Fibroblast of skin of scalp (primary cell): ENCODE results near the gene MAP7D3.

ENCODE experiments used
- DNase-seq: peaks from one replicate; pipeline ENCODE4 v3.0.0-alpha.2; 2013

MAP7D3 gene

DNA sequence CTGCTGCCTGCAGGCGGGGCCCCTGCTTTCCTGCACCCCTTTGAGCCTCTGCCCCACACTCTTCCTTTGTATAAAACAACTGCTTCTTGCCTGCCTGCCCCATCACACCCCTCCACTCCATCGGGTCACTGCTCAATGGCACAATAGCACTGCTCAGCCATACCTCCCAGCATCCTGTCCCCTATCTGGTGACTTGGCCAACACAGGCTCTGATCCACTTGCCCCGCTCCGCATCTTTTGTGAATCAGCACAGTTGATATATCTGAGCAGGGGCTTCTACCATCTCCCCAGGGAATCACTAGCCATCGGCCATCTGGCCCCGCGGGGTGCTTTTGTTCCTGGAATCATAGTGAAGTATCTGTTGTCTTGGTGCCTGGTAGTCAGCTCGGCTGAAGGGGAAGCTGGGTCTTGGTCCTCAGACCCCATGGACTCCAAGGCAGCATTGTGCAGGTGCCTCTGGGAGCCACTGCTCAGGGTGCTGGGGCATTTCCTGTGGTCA lies 45.3 kb downstream of the MAP7D3 start:
- DNase-seq = no peak

DNA sequence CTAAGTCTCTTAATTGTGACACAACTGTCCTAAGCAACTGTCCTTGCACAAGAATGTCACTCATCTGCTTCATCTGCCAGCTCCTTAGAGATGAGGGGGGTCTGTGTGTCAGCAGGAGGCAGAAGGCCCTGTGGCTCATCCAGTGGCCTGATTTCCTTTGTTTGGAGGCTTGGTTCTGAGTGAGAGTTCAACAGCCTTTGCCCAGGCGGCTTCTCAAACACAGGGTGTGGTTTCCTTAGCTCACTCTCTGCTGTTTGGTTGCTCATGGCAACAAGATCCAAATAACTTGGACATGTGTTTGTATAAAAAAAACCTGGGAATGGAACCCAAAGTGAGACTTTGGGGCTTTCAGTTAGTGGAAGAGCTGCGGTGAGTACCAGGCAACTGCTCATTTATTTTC lies 46.6 kb downstream of the MAP7D3 start:
- peak; percentile 54 for DNase-seq

DNA sequence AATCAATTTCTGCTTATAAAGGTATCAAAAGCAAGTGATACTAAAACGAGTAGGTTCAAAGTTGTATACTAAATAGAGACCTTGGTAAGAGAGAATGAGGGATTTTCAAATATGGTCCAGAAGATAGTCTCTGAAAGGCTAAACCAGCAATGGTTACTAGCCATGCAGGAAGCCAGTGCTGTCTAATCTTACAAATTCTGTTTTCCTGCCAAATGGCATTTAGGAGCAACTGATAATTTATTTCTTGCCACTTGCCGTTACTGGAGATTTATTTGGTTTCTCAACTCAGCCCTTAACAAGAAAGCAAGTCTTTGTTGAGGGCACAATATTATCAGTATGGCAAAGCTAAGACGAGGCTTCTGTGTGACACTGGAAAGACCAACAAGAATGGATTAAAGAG lies 47.2 kb downstream of the MAP7D3 start:
- DNase-seq = no peak

DNA sequence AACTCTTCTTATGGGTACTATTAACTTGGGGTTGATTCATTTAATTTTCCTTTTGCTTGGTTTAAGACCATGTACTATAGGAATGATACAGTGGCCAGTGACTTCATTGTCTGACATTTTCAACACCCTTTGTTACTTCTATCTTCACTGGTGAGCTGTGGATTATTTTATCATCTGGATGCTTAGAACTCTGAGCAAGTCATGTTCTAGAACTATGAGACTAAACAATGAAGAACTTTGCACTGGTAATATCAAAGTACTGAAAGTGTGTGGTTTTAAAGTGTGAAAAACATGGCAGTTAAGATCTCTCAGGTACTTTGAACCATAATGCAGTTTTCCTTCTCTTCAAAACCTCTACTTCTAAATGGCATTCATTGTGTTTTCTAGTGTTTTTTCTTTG lies 47.8 kb downstream of the MAP7D3 start:
- DNase-seq = no peak

DNA sequence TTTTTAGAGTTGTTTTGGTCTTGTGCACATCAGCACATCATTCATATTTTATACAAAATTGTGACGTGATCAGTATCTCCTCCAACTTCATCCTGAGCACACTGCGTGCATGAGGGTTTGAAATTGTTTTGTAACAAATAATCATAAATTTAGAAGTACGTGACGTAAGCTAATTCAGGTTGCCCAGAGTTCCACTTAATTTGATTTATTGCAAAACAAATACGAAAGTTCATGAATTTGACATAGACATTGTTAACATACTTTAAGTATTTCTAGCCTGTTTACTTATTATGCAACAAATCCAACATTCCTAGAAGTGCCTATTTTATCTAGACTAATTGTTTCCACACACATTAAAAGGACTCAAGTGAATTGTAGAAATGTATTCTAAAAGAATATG lies 48.3 kb downstream of the MAP7D3 start:
- peak; percentile 65 for DNase-seq

DNA sequence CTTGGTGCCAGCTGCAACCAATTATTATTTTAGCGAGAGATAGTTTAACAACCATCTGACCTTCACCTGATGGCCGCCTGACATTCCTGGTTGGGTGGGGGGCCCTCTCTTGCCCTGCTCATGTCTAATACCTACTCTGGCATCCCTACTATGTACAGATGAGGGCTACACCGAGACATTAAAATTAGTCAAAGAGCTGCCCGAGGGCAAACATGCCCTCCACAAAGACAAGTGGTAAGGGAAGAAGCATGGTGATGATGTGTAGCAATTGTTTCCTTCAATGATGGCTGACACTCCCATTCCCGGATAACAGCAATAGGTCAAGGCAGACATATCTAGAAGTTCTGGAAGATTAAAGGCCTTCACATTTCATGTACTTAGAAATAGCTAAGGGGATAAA lies 49.6 kb downstream of the MAP7D3 start:
- no peak for DNase-seq

DNA sequence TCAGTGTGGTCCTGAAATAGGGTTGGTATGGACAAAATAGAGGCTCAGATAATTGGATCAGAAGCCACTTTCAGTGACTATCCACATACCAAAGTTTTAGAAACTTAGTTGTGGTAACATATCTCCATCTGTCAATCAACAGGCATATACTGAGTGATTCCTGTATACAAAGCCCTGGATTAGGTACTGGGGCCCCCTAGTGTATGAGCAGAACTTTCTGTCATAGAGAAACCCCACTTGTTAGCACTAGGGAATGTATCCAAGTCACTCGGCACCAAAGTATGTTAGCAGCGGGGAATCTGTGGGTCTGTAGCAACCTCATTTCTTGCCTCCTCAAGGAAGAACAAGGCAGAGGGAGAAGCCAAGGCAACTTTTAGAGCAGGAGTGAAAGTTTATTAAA lies 50.7 kb downstream of the MAP7D3 start:
- DNase-seq = peak; percentile 68

DNA sequence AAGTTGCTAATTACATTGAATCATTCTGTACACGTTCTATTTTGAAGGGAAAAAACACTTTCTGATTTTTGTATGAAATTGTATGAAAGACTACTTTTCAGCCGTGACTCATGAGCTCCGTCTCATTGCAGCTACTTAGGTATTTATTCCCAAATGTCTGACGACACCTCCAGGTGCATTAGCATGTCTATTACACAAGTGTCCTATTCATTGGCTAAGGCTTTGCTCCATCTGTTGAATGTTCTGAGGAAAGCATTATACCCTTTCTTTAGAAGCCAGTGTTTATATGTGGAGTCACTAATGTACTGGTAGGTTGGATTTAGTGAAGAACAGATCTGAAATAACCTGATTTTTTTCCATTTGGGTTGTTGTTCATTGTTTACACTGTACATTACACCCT lies 51.8 kb downstream of the MAP7D3 start:
- no peak for DNase-seq

DNA sequence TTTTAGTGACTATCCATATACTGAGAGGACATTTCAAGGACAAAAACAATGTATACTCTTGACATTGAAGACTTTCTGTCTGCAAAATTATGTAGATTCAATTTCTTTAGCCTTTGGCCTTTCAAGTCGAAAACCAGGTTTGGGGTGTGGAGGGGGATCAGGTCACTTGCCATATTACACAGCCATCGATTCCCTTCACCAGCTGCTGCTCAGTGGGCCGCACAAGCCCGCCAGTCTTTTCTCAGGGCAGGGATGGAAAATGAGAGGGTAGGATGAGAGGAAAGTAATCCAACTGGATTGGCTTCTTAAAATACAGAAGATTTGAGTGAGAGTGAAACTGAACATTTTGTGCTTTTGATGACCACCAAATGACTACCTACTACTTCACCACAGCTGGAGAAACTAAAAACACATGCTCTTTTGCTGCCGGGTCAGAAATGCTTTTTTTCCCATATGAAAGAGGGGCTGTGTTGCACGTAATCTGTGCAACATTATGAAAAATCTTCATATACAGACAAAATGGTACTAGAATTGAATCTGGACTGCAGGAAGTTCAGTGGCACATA lies 52.4 kb downstream of the MAP7D3 start:
- DNase-seq = no peak

DNA sequence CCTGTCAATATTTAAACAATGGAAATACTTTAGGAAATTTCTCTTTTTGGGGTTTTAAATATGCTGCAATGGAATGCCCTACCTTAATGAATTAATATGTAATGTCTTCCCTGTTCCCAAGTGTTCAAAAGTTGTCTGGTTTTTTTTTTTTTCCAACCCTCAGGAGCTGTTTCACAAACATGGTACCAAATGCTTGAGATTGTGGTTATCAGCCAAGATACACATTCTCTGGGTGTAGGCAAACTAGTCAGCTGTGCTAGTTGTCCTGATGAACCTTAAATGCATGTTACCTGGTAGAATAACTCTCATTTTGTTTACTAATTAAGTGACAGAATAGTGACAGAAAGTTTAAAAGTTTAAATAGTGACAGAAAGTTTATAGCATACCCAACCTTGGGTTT lies 53.2 kb downstream of the MAP7D3 start:
- no peak for DNase-seq

DNA sequence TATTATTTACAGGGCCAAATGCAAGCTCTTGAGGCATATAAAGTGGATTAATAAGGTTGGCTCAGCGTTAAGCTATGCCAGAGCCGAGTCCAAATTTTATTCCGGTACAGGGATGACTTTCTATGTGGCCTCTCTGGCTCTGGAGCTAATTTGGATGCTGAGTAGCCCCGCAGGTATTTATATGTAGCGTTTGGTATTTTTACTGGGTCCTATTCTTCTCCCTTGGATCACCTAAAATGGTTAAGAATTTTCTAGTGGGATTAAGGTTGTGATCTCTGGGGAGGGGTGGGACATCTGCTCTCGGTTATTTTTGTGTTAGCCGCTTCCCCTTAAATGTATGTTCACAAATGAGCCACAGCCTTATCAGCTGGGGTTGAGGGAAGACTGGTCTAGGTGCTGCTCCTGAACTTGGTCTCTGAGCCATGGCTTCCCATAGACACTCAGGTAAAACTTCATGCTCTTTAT lies 54.5 kb downstream of the MAP7D3 start:
- DNase-seq = peak; percentile 64

DNA sequence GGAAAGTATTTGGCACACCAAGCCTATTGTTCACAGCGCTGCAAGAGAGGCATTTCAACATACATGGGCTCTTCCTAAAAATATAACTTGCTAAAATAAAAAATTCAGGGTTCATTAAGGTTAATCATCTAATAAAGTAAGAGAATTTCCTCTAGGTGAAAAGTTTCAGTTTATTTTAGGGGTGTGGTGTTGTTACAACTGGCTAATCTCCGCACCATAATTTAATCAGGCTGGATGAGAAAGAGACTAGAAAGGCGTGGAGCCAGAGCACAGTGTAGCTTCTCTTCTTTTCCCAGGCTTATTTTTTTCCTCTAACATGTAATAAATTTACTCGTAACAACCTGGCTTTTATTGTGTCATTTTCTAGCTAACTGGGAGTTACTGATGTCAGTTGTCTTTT lies 56.0 kb downstream of the MAP7D3 start:
- DNase-seq = no peak

DNA sequence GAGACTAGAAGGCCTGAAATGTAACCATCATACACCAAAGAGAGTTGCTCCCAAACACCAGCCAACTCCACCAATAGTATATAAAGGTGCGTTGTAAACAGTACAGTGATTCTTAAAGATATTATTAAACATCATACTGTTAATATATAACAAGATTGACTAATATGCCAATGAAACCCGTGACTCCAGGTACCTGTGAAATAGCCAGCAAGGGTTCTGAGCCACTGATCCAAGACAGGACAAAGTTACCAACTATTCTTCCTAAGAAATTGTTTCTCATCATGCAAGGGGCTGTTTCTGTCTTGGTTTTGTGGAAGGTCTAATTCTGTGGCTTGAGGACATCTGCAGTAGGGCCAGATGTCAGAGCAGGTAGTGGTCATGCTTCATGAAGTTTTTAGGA lies 56.7 kb downstream of the MAP7D3 start:
- DNase-seq = no peak

DNA sequence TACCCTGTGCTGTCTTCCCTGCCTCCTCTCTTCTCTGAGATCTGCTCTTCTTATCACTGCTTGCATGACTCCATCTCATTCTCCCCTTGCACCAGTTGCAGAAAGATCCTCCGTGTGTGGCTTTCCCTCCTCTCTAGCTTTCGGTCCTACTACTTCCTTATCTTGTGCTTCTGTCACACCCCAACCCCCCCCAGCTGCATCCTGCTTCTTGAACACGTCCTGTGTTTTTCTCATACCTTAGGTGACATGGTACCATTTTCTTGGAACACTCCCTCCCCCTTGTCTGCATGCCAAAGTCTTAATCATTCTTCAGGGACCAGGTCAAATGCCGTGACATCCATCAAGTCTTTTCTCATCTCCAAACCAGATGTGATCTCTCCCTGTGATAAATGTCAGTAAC lies 57.4 kb downstream of the MAP7D3 start:
- no peak for DNase-seq

DNA sequence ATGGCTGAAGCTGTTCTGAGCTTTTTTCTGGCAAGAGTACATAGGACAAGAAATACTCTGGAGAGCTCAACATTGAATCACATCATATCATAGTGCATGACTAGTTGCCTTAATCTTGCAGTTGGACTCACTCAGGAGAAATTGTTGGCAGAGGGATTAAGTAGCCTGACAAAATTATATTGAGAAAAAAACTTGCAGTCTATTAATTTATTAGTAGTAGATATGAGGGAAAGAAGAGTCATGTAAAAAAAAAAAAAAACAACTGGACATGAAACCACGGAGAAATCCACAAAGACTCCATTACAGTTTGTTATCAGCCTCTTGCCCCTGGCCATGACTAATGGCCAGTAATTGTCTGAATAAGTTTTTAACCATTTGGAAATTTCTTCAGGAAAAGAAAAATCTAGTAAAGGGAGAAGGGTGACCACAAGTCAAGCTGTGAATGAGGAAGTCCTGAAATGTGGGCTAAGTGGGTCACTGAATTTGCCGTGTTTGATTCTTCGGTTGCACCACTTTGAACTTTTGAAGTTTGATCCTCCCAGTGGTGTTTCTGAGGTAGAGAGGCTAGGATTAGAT lies 58.3 kb downstream of the MAP7D3 start:
- DNase-seq = peak; percentile 64

DNA sequence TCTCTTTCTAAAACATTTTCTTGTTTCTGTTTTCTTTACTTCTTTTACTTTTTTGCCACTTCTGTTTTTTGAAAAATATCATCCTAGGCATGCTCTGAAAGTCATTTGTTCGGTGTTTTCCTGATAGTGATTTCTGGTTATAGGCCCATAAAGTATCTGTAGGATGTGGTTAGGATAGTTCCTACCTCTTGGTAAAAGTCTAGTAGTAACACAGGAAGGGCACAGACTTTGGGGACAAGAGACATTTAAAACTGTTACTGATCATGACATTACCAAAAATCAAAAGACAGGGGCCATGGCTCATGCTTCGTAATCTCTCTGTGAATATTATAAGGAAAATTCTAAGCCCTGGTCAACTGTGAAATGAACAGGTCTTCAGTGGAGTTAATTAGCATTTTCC lies 59.1 kb downstream of the MAP7D3 start:
- no peak for DNase-seq

DNA sequence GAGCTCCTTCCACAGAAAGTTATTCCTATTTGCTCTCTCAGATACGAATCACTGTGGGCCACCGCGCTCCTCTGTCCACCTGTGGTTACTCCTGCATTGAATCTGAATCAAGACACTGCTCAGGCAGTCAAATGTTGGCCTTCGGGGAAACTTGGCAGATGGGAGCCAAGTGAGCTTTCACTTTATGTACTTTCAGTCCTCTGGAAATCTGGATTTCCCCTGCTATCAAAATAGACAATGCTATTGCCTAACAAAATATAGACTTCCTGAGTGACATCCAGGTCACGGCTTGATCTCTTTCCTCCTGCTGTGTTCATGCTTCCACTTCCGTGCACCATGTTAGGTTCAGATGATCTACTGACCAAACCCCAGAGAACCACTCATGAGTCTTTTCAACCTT lies 60.0 kb downstream of the MAP7D3 start:
- DNase-seq = no peak

DNA sequence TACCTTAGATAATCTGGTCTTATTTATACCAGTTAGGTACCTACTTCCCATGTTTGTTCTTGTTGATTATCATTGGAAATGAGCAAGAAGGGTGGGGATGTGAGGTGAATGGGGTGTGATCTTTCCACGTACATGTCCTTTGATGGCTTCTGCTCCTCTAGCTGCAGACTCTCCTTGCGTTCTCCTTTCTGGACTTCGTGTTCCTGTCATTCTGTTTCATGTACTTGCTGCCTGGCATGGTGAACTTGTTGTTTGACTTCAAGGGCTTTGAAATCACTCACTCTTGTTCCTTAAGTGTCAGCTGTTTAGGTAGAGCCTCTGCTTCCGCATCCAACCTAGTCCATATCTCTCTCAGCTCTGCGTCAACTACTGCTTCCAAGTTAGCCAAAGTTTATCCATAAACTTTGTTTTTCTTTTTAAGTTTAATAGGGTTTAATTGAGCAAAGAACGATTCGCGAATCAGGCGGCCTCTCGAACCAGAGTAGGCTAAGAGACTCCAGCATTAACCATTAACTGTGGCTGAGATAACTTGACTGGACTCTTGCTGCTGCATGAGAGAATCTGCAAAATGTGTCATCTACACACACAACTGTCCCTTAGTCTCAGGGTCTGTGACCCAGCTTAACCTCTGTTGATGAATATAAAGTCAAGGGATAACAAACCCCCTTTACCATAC lies 61.0 kb downstream of the MAP7D3 start:
- DNase-seq = no peak

DNA sequence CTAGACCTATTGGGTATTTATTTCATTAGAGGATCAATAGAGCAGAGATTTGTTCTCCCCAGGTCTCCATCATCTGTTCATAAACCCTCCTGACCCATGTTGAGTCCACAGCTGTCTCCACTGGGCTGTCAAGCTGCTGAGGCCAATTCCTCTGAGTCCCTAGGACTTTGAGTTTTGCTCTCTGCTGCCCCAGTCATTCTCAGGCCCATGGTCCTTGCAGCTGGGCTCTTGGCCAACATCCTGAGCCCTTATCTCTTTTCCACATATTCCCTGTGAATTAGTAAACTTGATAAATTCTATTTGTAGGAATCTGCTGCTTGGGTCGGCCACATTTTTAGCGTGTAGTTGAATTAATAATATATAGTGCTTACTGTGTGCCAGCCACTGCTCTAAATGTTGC lies 62.0 kb downstream of the MAP7D3 start:
- DNase-seq = no peak

DNA sequence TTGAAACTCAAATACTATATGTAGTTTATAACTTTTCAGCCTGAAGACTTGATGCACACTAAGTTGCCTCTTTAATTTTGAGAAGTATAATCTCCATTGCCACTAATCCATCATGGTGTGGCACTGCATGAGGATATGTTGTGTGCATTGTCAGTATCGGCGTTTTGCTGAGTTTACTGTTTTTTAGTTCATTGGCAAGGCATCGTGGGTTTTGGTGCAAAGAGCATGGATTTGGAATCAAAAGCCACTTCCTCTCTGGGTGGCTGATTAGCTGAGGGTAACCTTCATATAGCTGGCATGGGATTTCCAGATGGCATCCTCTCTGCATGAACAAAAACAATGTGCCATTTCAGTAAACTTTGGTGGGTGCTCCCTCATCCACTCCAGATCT lies 65.2 kb downstream of the MAP7D3 start:
- DNase-seq = no peak

DNA sequence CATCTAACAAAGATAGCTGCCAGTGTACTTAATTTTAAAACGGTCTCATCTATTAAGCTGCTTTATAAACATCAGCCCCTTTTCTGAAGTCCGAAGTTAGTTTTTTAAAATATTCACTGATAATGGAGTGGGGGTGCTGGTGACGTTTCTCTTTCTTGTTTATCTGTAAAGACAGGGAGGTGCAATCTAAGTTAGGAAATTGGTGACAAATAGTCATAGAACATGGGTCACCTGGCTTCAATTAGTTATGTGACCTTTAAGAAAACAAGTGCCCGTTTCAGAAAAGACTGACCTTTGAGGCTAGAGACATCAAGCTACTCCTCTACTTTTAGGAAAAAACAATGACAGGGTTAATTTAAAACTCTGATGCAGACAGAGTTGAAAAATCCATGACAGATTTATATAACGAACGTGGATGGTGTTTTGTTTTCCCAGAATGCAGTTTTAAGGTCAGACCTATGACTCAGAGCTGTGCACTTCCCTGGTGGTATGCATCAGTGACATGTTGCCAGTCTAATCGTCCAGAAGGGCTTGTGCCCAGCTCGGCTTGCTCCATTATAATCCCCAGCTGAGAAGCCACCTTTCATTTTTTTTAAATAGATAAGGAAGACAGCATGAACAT lies 65.7 kb downstream of the MAP7D3 start:
- peak; percentile 50 for DNase-seq

DNA sequence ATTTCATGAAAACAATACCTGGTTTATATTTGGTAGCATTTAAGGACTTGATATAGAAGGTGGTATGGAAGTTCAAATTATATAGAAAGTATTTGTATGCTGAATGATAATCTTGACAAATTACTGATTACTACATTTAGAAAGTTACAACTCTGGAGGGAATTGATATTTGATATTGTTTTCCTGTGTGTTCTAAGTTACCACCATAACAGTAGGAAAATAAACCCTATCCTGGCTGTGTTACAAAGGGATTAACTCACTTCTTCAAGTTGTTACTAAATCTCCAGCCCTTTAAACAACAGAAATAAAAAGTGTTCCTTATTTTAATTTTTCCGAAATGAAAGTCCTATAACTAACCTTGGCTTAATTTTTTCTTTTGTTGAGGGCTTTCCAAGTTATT lies 67.3 kb downstream of the MAP7D3 start:
- no peak for DNase-seq

DNA sequence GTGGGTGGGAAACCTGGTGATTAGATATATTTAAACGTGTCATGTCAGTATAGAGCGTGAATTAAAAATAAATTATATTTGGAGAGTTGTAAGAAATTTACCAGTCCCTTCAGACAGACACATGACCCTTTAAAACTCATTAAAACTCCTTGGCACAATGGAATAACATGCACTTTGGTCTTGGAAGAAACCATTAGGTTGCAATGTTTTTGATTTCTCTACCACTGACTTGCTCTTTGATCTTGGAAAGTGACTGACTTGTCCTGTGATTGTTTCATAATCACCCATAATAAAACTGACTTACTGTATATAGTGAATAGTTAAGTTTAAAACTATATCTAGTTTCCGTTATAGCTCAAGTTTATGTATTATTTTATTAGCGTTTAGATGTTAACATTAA lies 68.0 kb downstream of the MAP7D3 start:
- no peak for DNase-seq

DNA sequence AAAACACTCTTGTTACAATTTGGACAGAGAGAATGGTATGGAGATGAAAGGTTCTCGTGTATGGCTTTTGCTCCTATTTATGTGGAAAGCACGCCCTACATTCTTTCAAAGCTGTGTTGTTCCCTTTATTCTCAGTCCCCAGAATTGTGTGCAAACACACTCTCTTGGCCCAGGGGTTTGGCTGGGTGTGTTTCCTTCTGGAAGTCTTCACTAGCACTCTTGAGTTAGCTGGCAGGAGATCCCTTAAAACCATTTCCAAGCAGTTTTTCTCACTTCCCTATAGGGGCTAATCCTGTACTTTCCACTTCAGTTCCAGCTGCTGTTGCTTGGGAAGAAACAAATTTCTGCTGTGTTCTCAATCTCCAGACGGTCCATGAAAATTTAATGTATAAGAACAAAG lies 68.8 kb downstream of the MAP7D3 start:
- DNase-seq = no peak
